Liver (tissue), 3 donors: Measurements from ENCODE around the gene RNH1.

Source experiments
- CTCF ChIP-seq: fragments of 150-350 bp; IDR thresholded peaks from 2 replicates; pipeline ENCODE4 v1.5.1; 2017; ENCODE audit warnings: improper control_type of control experiment, low read depth, low read length; ENCODE audit not compliant: missing input control
- EGR1 ChIP-seq, 2 donors: IDR thresholded peaks; 2 replicates each; pipeline ENCODE4 v1.6.1; 2016 to 2018; ENCODE audit warnings: antibody characterized with exemption in 2 of 2, low read depth in 2 of 2
- GABPA ChIP-seq, 2 donors: IDR thresholded peaks in 1 of 2; conservative IDR thresholded peaks in 1 of 2; 2 replicates each; pipeline ENCODE4 v1.6.1; 2016; ENCODE audit warnings: antibody characterized with exemption in 2 of 2, mild to moderate bottlenecking in 1 of 2, moderate library complexity in 1 of 2
- MAX ChIP-seq: IDR thresholded peaks from 2 replicates; pipeline ENCODE4 v1.6.1; 2016; ENCODE audit warnings: antibody characterized with exemption
- REST ChIP-seq: IDR thresholded peaks from 2 replicates; pipeline ENCODE4 v1.6.1; 2016; ENCODE audit warnings: antibody characterized with exemption, mild to moderate bottlenecking
- RXRA ChIP-seq, 2 donors: IDR thresholded peaks; 2 replicates each; pipeline ENCODE4 v1.6.1; 2017 to 2018; ENCODE audit warnings: antibody characterized with exemption in 2 of 2, mild to moderate bottlenecking in 1 of 2
- donor health status: healthy.
- donor health status: healthy.

GRCh38 chr11:539971-540481 lies 33.0 kb upstream of the RNH1 start:
- no peak for TF ChIP-seq EGR1 (IDR thresholded peaks at IDR 0.05; ENCODE audit: low read depth in 2 of 2)
- TF ChIP-seq REST = no peak
- no peak for TF ChIP-seq CTCF
- TF ChIP-seq RXRA (IDR thresholded peaks at IDR 0.05) = no peak
- TF ChIP-seq GABPA (IDR thresholded peaks at IDR 0.05 in 1 of 2, conservative IDR thresholded peaks at IDR 0.05 in 1 of 2) = no peak
- no peak for TF ChIP-seq MAX
